GM21390 (cell line): ENCODE measurements around the gene CRYBB1.

Experiments
- ATAC-seq: cut with Tn5 transposase; IDR thresholded peaks from one replicate; pipeline ENCODE4 v1.9.1; 2021; ENCODE audit not compliant: unreplicated experiment

The CRYBB1 gene

GRCh38 chr22:26559961-26560575, 57.8 kb downstream of the CRYBB1 start:
- no peak for ATAC-seq

- no peak for ATAC-seq
These were observed 59.5 kb downstream of the CRYBB1 start for GRCh38 chr22:26558248-26558895.

DNA sequence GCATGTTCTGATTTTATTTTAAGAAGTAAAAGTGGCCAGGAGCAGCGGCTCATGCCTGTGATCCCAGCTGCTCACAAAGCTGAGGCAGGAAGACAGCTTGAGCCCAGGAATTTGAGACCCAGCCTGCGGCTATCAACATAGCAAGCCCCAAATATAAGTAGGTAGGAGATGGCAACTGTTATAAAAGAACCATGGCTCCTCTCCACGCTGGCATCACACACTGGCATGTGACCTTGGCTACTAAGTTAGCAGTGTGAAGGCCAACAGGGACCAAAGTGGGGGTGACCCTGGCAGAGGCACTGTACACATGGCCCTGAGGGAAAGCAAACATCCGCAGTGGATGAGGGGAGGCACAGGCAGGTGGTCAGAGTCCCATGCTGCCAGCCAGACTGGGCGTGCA, 60.9 kb downstream of the CRYBB1 start:
- no peak for ATAC-seq

GRCh38 chr22:26555478-26555877, 62.3 kb downstream of the CRYBB1 start:
- no peak for ATAC-seq

GRCh38 chr22:26554956-26555355, 62.9 kb downstream of the CRYBB1 start:
- no peak for ATAC-seq

- ATAC-seq, result no peak
These were observed 64.6 kb downstream of the CRYBB1 start for GRCh38 chr22:26553056-26553752.

GRCh38 chr22:26552466-26552865, 65.4 kb downstream of the CRYBB1 start:
- ATAC-seq, result no peak

GRCh38 chr22:26551568-26551967, 66.3 kb downstream of the CRYBB1 start:
- ATAC-seq, result no peak

- no peak for ATAC-seq
These were observed 67.3 kb downstream of the CRYBB1 start for GRCh38 chr22:26550498-26551033.

GRCh38 chr22:26549902-26550497, 67.8 kb downstream of the CRYBB1 start:
- no peak for ATAC-seq
